Right atrium auricular region (tissue), 2 donors: ENCODE results near the gene CDH22. TPM values are rescaled to one million over a fixed set of nuclear protein-coding genes. Genes with fewer than 3 reads are reported as not detected.

ENCODE experiments used
- DNase-seq: peaks from one replicate; pipeline ENCODE4 v3.0.0-alpha.2; 2019; ENCODE audit warnings: low spot score
- H3K27ac ChIP-seq, 2 donors: fragments of 200-600 bp; sonication (generic); 1 replicate in 1 of 2; 2 replicates in 1 of 2; pipeline ENCODE4 v1.5.1; 2016 to 2019
- H3K27me3 ChIP-seq, 2 donors: fragments of 200-600 bp; sonication (generic); one replicate each; pipeline versions ENCODE4 v1.5.1 to v1.6.0; 2017 to 2019
- H3K36me3 ChIP-seq: fragments of 200-600 bp; sonication (generic); one replicate; pipeline ENCODE4 v1.5.1; 2016
- H3K4me1 ChIP-seq, 2 donors: fragments of 200-600 bp; sonication (generic); one replicate each; pipeline versions ENCODE4 v1.5.1 to v1.6.0; 2017 to 2019
- H3K4me3 ChIP-seq, 2 donors: fragments of 200-600 bp; sonication (generic); 1 replicate in 1 of 2; 2 replicates in 1 of 2; pipeline ENCODE4 v1.5.1; 2017 to 2019; ENCODE audit warnings: mild to moderate bottlenecking in 1 of 2, moderate library complexity in 1 of 2
- H3K9me3 ChIP-seq, 2 donors: fragments of 200-600 bp; sonication (generic); one replicate each; pipeline ENCODE4 v1.5.1; 2019
- total RNA-seq, 2 donors: library from RNA; depleted of rRNA; stranded (reverse); fragments of >200 nt; gene quantifications; one replicate each; pipeline ENCODE4 v1.1.0, GENCODE V29; 2016
- TF ChIP-seq, protein P1 (sequence below), 2 donors: fragments of 200-600 bp; sonication (generic); IDR thresholded peaks; one replicate each; pipeline ENCODE4 v1.5.1; 2019; ENCODE audit warnings: antibody characterized with exemption in 2 of 2

The CDH22 gene
- total RNA-seq, 2 donors from 2014 or later = 0.67 to 4.4 TPM

DNA sequence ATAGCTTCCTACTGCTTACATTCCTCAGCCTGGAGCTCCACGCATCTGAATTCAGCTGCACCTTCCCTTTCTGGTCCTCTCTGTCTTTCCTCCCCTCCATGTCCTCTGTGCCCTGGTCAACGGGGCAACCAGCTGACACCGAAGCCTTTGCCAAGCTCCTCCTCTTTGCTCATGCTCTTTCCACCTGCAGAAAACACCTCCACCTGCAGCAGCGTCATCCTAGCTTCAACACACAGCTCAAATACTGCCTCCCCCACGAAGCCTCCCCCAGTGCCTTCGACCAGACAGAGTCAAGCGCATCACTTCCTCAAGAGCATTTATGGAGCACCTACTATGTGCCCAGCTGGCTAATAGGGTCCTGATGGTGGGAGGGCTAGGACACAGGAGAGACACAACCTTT, 9.2 kb downstream of the CDH22 start:
- Histone ChIP-seq H3K27me3 (no peaks in the 10 kb centered on the region), H3K27ac (no peak overlapping the region), H3K4me3 (no peak overlapping the region), H3K9me3 (no peaks in the 10 kb centered on the region), H3K4me1 (no peaks in the 10 kb centered on the region), H3K36me3 (no peaks in the 10 kb centered on the region)
- no peak for DNase-seq
- TF ChIP-seq, protein P1, sequence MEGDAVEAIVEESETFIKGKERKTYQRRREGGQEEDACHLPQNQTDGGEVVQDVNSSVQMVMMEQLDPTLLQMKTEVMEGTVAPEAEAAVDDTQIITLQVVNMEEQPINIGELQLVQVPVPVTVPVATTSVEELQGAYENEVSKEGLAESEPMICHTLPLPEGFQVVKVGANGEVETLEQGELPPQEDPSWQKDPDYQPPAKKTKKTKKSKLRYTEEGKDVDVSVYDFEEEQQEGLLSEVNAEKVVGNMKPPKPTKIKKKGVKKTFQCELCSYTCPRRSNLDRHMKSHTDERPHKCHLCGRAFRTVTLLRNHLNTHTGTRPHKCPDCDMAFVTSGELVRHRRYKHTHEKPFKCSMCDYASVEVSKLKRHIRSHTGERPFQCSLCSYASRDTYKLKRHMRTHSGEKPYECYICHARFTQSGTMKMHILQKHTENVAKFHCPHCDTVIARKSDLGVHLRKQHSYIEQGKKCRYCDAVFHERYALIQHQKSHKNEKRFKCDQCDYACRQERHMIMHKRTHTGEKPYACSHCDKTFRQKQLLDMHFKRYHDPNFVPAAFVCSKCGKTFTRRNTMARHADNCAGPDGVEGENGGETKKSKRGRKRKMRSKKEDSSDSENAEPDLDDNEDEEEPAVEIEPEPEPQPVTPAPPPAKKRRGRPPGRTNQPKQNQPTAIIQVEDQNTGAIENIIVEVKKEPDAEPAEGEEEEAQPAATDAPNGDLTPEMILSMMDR (IDR thresholded peaks at IDR 0.05) = no peak

DNA sequence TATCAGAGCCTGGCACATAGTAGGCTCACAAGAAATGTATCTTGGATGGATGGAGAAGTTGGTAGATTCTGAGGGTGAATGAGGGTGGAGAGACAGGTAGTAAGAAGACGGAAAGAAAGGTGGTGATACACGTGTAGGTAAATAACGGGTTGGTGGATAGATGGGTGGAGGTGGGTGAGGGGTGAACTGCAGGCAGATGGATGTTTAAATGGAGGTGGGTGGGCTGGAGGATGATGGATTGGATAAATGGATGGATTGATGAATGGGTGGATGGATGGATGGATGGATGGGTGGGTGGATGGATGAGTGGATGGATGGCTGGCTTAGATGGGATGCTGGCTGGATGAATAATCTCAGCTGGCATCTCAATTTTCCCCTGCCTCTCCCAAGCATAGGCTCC, 9.9 kb downstream of the CDH22 start:
- Histone ChIP-seq H3K4me3 (no peak overlapping the region), H3K27me3 (no peaks in the 10 kb centered on the region), H3K9me3 (no peaks in the 10 kb centered on the region), H3K27ac (no peak overlapping the region), H3K4me1 (no peaks in the 10 kb centered on the region), H3K36me3 (no peaks in the 10 kb centered on the region)
- TF ChIP-seq, protein P1 (IDR thresholded peaks at IDR 0.05) = no peak
- DNase-seq = no peak

DNA sequence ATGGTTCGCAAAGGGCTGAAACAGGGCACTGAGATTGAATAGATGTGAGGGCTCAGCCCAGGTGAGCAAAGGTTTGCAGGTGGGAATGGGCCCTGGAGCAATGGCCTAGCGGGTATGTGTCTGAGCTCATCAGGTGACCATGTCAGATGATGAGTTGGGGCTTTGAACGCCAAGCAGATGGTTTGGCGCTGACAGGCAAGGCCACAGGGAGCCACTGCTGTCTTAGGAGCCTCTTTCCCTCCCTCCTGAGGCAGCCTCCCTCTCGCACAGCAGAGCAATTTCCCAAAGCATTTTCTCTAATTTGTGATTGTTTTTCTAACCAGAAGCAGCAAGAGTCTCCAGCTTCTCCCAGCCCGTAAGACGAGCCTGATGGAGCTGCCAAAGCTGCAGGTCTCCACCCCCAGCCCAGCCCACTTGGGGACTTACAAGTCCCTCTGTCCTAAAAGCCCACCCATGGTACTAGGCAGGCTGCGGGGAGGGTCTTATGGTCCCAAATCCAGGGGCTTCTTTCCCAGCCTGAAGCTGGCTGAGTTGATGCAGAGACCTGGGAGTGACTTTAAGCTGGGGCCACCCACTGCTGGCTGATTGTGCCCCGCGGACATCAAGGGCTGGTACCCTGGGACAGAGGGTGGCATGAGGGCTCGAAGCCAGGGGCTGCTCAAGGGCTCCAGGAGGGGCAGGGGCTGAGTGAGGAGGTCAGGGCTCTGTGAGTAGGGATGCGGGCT, 11.6 kb downstream of the CDH22 start:
- H3K4me3 ChIP-seq = no peak overlapping the region
- TF ChIP-seq, protein P1 (IDR thresholded peaks at IDR 0.05) = no peak
- DNase-seq = no peak
- no peaks in the 10 kb centered on the region for H3K36me3 ChIP-seq
- H3K27ac ChIP-seq = no peak overlapping the region
- H3K9me3 ChIP-seq = no peaks in the 10 kb centered on the region
- H3K27me3 ChIP-seq = no peaks in the 10 kb centered on the region
- H3K4me1 ChIP-seq = no peaks in the 10 kb centered on the region

GRCh38 chr20:46293084-46293483, 15.2 kb downstream of the CDH22 start:
- Histone ChIP-seq H3K27me3 (no peaks in the 10 kb centered on the region), H3K9me3 (no peaks in the 10 kb centered on the region), H3K4me3 (no peak overlapping the region), H3K4me1 (no peaks in the 10 kb centered on the region), H3K36me3 (no peaks in the 10 kb centered on the region), H3K27ac (no peak overlapping the region)
- no peak for DNase-seq
- TF ChIP-seq, protein P1 (IDR thresholded peaks at IDR 0.05) = no peak

GRCh38 chr20:46291401-46291800, 16.9 kb downstream of the CDH22 start:
- H3K27ac ChIP-seq = no peak overlapping the region
- H3K36me3 ChIP-seq = no peaks in the 10 kb centered on the region
- H3K9me3 ChIP-seq = no peaks in the 10 kb centered on the region
- TF ChIP-seq, protein P1 (IDR thresholded peaks at IDR 0.05) = no peak
- DNase-seq = no peak
- H3K4me1 ChIP-seq = no peaks in the 10 kb centered on the region
- H3K27me3 ChIP-seq = no peaks in the 10 kb centered on the region
- no peak overlapping the region for H3K4me3 ChIP-seq

DNA sequence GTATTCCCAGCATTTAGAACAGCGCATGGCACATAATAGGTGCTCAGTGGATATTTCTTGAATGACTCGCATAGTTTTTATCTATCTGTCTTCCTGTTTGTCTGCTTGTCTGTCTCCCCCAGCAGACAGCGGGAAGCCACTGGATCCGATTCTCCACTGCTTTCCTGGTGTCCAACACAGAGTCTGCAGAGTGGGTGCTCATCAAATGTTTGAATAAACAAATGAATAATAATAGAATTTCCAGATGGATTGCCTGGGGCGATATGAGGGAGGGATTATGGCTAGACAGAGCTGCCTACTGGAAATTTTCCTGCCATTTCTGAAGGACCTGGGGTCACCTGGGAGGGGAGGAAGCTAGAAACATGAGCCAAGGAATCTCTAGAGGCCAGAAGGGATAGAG, 18.9 kb downstream of the CDH22 start:
- H3K4me1 ChIP-seq = no peaks in the 10 kb centered on the region
- H3K36me3 ChIP-seq = no peaks in the 10 kb centered on the region
- TF ChIP-seq, protein P1 (IDR thresholded peaks at IDR 0.05) = no peak
- no peak for DNase-seq
- no peak overlapping the region for H3K4me3 ChIP-seq
- H3K27me3 ChIP-seq = no peaks in the 10 kb centered on the region
- no peaks in the 10 kb centered on the region for H3K9me3 ChIP-seq
- H3K27ac ChIP-seq = no peak overlapping the region
